CD8-positive, alpha-beta memory T cell (primary cell): ENCODE data around the gene PATJ. TPM values are rescaled to one million over a fixed set of nuclear protein-coding genes. Genes with fewer than 3 reads are reported as not detected.

Experiments used
- CTCF ChIA-PET: fragments of 350-600 bp; sonication (Branson Sonifier 250); formaldehyde crosslinking; loops from one replicate; lab custom pipeline; 2021; ENCODE audit warnings: antibody characterized with exemption; lab: Charles Lee
- POLR2A ChIA-PET: fragments of 350-600 bp; sonication (Branson Sonifier 250); formaldehyde crosslinking; loops from one replicate; lab custom pipeline; 2021; ENCODE audit warnings: antibody characterized with exemption; lab: Charles Lee
- DNase-seq, 5 donors: peaks; one replicate each; pipeline versions ENCODE4 v3.0.0 to v3.0.0-alpha.2; 2020 to 2022; ENCODE audit warnings: mixed read lengths in 1 of 5
- H3K27ac ChIP-seq: one replicate; pipeline ENCODE4 v1.7.0; 2013; ENCODE audit warnings: low read depth, mild to moderate bottlenecking, low read length, moderate library complexity
- H3K27me3 ChIP-seq: 2 replicates; pipeline ENCODE4 v1.7.0; 2013; ENCODE audit warnings: low read length, mild to moderate bottlenecking; ENCODE audit not compliant: insufficient read depth, poor library complexity, severe bottlenecking
- H3K36me3 ChIP-seq: 2 replicates; pipeline ENCODE4 v1.7.0; 2013; ENCODE audit warnings: mild to moderate bottlenecking, low read length, moderate library complexity; ENCODE audit not compliant: insufficient read depth
- H3K4me1 ChIP-seq: 2 replicates; pipeline ENCODE4 v1.7.0; 2013; ENCODE audit warnings: mild to moderate bottlenecking, low read length, moderate library complexity; ENCODE audit not compliant: insufficient read depth
- H3K4me3 ChIP-seq: 2 replicates; pipeline ENCODE4 v1.7.0; 2013; ENCODE audit warnings: mild to moderate bottlenecking, low read length
- H3K9me3 ChIP-seq: 2 replicates; pipeline ENCODE4 v1.7.0; 2013; ENCODE audit warnings: mild to moderate bottlenecking, low read length
- H3K27ac Mint-ChIP-seq, 8 donors: one replicate each; pipeline ENCODE4 v1.8.0; 2020 to 2021; ENCODE audit warnings: mixed read lengths in 8 of 8, mild to moderate bottlenecking in 6 of 8, inconsistent platforms in 3 of 8, moderate library complexity in 3 of 8
- H3K27me3 Mint-ChIP-seq, 2 donors: one replicate each; pipeline ENCODE4 v1.8.0; 2020 to 2021; ENCODE audit warnings: mixed read lengths in 2 of 2, mild to moderate bottlenecking in 1 of 2, moderate library complexity in 1 of 2
- H3K36me3 Mint-ChIP-seq, 3 donors: one replicate each; pipeline ENCODE4 v1.8.0; 2020 to 2021; ENCODE audit warnings: mixed read lengths in 3 of 3, inconsistent platforms in 1 of 3, mild to moderate bottlenecking in 1 of 3
- H3K4me1 Mint-ChIP-seq, 3 donors: one replicate each; pipeline ENCODE4 v1.8.0; 2020 to 2021; ENCODE audit warnings: mixed read lengths in 3 of 3, inconsistent platforms in 1 of 3, mild to moderate bottlenecking in 1 of 3
- H3K4me3 Mint-ChIP-seq, 7 donors: one replicate each; pipeline ENCODE4 v1.8.0; 2020 to 2021; ENCODE audit warnings: mixed read lengths in 7 of 7, mild to moderate bottlenecking in 6 of 7, moderate library complexity in 4 of 7, inconsistent platforms in 2 of 7
- H3K9me3 Mint-ChIP-seq, 5 donors: one replicate each; pipeline ENCODE4 v1.8.0; 2020 to 2022; ENCODE audit warnings: mixed read lengths in 5 of 5, mild to moderate bottlenecking in 3 of 5, moderate library complexity in 2 of 5, inconsistent platforms in 1 of 5
- polyA plus RNA-seq: library from polyadenylated mRNA; unstranded; fragments of 300-500 nt; fragmentation: Illumina TruSeq; gene quantifications from one replicate; pipeline ENCODE4 v1.2.3, GENCODE V29; 2021
- total RNA-seq, 2 experiments: library from RNA; stranded (reverse); gene quantifications; one replicate each; pipeline ENCODE4 v1.2.3, GENCODE V29; 2021

Gene PATJ
- total and polyA plus RNA-seq, 3 experiments from 2014 or later, result 9.8 to 24.4 (median 10.3) TPM

DNA sequence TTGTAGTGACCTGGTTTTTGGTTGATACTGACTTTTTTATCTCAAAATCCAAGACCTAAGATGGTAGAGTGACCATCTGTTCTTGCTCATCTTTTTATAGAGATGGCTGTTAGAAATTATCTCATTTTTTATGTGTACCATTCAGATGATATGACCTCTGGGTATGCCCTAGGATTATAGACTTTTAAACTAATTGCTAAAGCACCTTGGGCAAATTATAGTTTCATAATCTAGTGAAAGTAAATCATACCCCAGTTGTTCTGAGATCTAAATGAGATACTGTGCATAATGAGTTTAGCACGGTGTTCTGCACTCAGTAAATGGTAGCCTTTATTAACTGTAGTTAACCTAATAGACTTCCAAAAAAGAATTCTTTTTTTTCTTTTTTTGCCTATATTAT is 269.8 kb downstream of the PATJ start:
- H3K4me3 Mint-ChIP-seq, result no peak overlapping the region
- H3K4me1 Mint-ChIP-seq, result no peaks in the 10 kb centered on the region
- ChIA-PET CTCF (no interaction called here), POLR2A (interaction anchor here (0.6 kb wide), 1 partner anchor 121 kb away, joined by 3 read pairs; no protein-coding TSS in a partner anchor)
- H3K27ac Mint-ChIP-seq, result no peak overlapping the region
- no peaks in the 10 kb centered on the region for H3K9me3 Mint-ChIP-seq
- H3K36me3 Mint-ChIP-seq, result peaks cover 15 to 33% (median 22%) of the 10 kb centered on the region in 3 donors
- Histone ChIP-seq H3K27ac (no peak overlapping the region), H3K9me3 (no peaks in the 10 kb centered on the region), H3K36me3 (no peaks in the 10 kb centered on the region), H3K4me1 (no peaks in the 10 kb centered on the region), H3K4me3 (no peak overlapping the region), H3K27me3 (no peaks in the 10 kb centered on the region)
- no peaks in the 10 kb centered on the region for H3K27me3 Mint-ChIP-seq
- DNase-seq, result no peak

- POLR2A ChIA-PET, result no interaction called here
- no peaks in the 10 kb centered on the region for H3K9me3 ChIP-seq
- H3K9me3 Mint-ChIP-seq, result no peaks in the 10 kb centered on the region
- H3K27me3 ChIP-seq, result no peaks in the 10 kb centered on the region
- no peak overlapping the region for H3K27ac Mint-ChIP-seq
- DNase-seq, result no peak
- no peak overlapping the region for H3K4me3 ChIP-seq
- H3K4me1 ChIP-seq, result no peaks in the 10 kb centered on the region
- H3K4me1 Mint-ChIP-seq, result no peaks in the 10 kb centered on the region
- H3K4me3 Mint-ChIP-seq, result no peak overlapping the region
- CTCF ChIA-PET, result no interaction called here
- peaks cover 16 to 30% (median 17%) of the 10 kb centered on the region in 3 donors for H3K36me3 Mint-ChIP-seq
- no peaks in the 10 kb centered on the region for H3K36me3 ChIP-seq
- no peak overlapping the region for H3K27ac ChIP-seq
- H3K27me3 Mint-ChIP-seq, result no peaks in the 10 kb centered on the region
Measured at GRCh38 chr1:62012836-62013235, 270.6 kb downstream of the PATJ start.

DNA sequence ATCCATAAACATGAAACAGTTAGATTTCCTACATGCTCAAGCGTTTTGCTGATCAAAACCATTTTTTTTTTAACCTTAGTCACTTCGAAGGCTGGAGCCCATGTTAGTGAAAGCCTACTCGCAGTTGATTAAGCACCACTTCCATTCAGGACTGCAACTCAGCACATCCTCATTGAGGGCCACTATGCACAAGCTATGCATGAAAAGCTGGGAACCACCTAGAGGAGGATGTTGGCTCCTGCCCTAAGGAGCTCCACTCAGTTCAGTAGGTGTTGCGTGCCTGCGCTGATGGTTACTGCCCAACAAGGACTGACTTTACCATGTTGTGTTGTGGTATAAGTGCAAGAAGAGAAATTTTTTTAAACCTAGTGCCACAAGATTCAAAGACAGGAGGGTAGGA is 271.0 kb downstream of the PATJ start:
- no peak overlapping the region for H3K27ac Mint-ChIP-seq
- H3K4me1 Mint-ChIP-seq, result no peaks in the 10 kb centered on the region
- H3K27me3 ChIP-seq, result no peaks in the 10 kb centered on the region
- ChIA-PET POLR2A (no interaction called here), CTCF (no interaction called here)
- H3K4me3 Mint-ChIP-seq, result no peak overlapping the region
- no peaks in the 10 kb centered on the region for H3K9me3 Mint-ChIP-seq
- H3K4me3 ChIP-seq, result no peak overlapping the region
- H3K36me3 ChIP-seq, result no peaks in the 10 kb centered on the region
- no peaks in the 10 kb centered on the region for H3K27me3 Mint-ChIP-seq
- no peaks in the 10 kb centered on the region for H3K4me1 ChIP-seq
- H3K36me3 Mint-ChIP-seq, result peaks cover 18 to 33% (median 21%) of the 10 kb centered on the region in 3 donors
- DNase-seq, result no peak
- H3K27ac ChIP-seq, result no peak overlapping the region
- no peaks in the 10 kb centered on the region for H3K9me3 ChIP-seq

DNA sequence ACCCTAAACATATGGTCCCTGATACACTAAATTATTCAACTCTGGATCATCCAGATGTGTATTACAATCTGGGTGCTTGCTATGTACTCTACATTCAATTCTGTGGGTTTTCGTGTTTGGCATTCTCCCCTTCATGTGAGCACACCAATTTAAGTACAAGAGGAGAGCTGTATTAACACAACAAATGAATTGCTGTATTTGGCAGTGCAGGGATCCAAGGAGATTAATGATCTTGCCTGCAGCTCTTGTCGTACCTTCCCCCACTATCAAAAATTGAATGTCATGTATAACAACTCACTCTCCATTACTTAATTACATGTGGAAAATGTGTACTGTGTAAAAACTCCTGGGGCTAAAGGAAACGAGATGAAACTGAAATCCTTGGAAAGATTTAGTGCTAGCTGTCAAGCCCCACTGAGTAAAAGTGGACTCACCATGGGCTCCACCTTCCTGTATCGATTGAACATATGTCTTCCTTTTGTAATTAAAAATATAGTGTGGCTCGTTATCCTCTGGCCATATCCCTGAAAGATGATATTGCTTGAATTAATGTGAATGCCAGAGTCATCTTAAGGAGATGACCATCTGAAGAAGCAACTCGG is 280.2 kb downstream of the PATJ start:
- no peaks in the 10 kb centered on the region for H3K9me3 ChIP-seq
- H3K9me3 Mint-ChIP-seq, result no peaks in the 10 kb centered on the region
- no peaks in the 10 kb centered on the region for H3K4me1 ChIP-seq
- H3K27me3 ChIP-seq, result no peaks in the 10 kb centered on the region
- H3K36me3 ChIP-seq, result no peaks in the 10 kb centered on the region
- peaks cover 28 to 48% (median 30%) of the 10 kb centered on the region in 3 donors for H3K36me3 Mint-ChIP-seq
- no peaks in the 10 kb centered on the region for H3K27me3 Mint-ChIP-seq
- H3K4me3 Mint-ChIP-seq, result no peak overlapping the region
- DNase-seq, result no peak
- H3K27ac ChIP-seq, result no peak overlapping the region
- ChIA-PET POLR2A (no interaction called here), CTCF (no interaction called here)
- H3K4me3 ChIP-seq, result no peak overlapping the region
- no peak overlapping the region for H3K27ac Mint-ChIP-seq
- H3K4me1 Mint-ChIP-seq, result peaks cover 3 to 5% (median 3%) of the 10 kb centered on the region in 3 donors

DNA sequence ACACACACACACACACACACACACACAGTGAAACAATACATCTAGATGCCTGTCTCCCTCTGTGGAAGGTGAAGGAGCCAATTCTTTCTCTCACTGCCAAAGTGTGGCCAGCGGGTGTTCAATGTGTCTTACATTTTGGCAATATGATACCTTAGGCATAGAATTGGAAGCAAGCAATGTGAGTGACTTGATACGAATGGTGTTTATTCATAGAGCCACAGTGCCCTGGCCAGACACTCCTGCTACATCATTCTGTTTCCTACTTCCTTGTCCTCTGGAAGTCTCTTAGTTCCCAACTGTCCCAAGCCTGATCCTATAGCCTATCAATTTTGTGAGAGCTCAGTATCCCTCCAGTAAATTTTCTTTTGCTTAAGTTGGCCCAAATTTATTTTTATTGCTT is 282.4 kb downstream of the PATJ start:
- no peaks in the 10 kb centered on the region for H3K27me3 ChIP-seq
- Mint-ChIP-seq H3K9me3 (peaks cover 0 to 4% (median 0%) of the 10 kb centered on the region in 5 donors), H3K4me1 (peaks cover 3 to 5% (median 3%) of the 10 kb centered on the region in 3 donors), H3K27me3 (no peaks in the 10 kb centered on the region), H3K36me3 (peaks cover 19 to 49% (median 36%) of the 10 kb centered on the region in 3 donors), H3K4me3 (no peak overlapping the region), H3K27ac (peak overlapping the region in 1 of 8 donors; percentile 27)
- no peak for DNase-seq
- ChIA-PET CTCF (no interaction called here), POLR2A (no interaction called here)
- H3K36me3 ChIP-seq, result no peaks in the 10 kb centered on the region
- H3K27ac ChIP-seq, result no peak overlapping the region
- no peaks in the 10 kb centered on the region for H3K9me3 ChIP-seq
- H3K4me1 ChIP-seq, result no peaks in the 10 kb centered on the region
- H3K4me3 ChIP-seq, result no peak overlapping the region

GRCh38 chr1:62025154-62025553 is 282.9 kb downstream of the PATJ start:
- no peak for DNase-seq
- H3K4me1 ChIP-seq, result no peaks in the 10 kb centered on the region
- no peak overlapping the region for H3K4me3 ChIP-seq
- no peaks in the 10 kb centered on the region for H3K36me3 ChIP-seq
- ChIA-PET CTCF (no interaction called here), POLR2A (no interaction called here)
- no peak overlapping the region for H3K4me3 Mint-ChIP-seq
- H3K27me3 ChIP-seq, result no peaks in the 10 kb centered on the region
- no peaks in the 10 kb centered on the region for H3K9me3 ChIP-seq
- H3K27ac Mint-ChIP-seq, result peak overlapping the region in 2 of 8 donors; percentile 25 to 38
- no peak overlapping the region for H3K27ac ChIP-seq
- H3K9me3 Mint-ChIP-seq, result peaks cover 0 to 4% (median 0%) of the 10 kb centered on the region in 5 donors
- peaks cover 18 to 46% (median 36%) of the 10 kb centered on the region in 3 donors for H3K36me3 Mint-ChIP-seq
- no peaks in the 10 kb centered on the region for H3K27me3 Mint-ChIP-seq
- H3K4me1 Mint-ChIP-seq, result peaks cover 3 to 5% (median 3%) of the 10 kb centered on the region in 3 donors

- Histone ChIP-seq H3K4me3 (no peak overlapping the region), H3K27me3 (no peaks in the 10 kb centered on the region), H3K9me3 (no peaks in the 10 kb centered on the region), H3K27ac (no peak overlapping the region), H3K36me3 (no peaks in the 10 kb centered on the region), H3K4me1 (no peaks in the 10 kb centered on the region)
- H3K36me3 Mint-ChIP-seq, result peaks cover 18 to 40% (median 36%) of the 10 kb centered on the region in 3 donors
- peak overlapping the region in 1 of 8 donors; percentile 37 for H3K27ac Mint-ChIP-seq
- H3K9me3 Mint-ChIP-seq, result peaks cover 0 to 4% (median 0%) of the 10 kb centered on the region in 5 donors
- ChIA-PET CTCF (no interaction called here), POLR2A (no interaction called here)
- no peak overlapping the region for H3K4me3 Mint-ChIP-seq
- DNase-seq, result no peak
- H3K27me3 Mint-ChIP-seq, result no peaks in the 10 kb centered on the region
- H3K4me1 Mint-ChIP-seq, result peaks cover 3 to 5% (median 3%) of the 10 kb centered on the region in 3 donors
Measured at GRCh38 chr1:62025892-62026291, 283.6 kb downstream of the PATJ start.

DNA sequence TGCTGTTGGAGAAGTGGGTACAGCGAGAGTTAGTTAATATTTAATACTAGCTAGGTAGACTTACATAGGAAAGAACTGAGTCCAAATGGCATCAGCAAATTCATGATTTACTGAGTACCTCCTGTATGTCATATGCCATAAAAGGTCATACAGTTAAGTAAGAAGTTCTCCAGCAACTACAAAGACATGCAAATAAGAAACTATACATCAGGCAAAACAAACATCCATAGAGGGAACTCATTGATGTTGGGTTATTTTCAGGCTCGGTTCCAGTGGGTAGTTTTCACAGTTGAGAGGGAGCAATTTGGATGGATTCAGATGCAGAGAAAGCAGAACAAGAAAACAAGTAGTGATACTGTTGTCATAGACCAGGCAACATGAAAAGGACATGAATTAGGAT is 287.4 kb downstream of the PATJ start:
- H3K4me1 Mint-ChIP-seq, result peaks cover 0 to 2% (median 0%) of the 10 kb centered on the region in 3 donors
- Histone ChIP-seq H3K4me3 (no peak overlapping the region), H3K4me1 (no peaks in the 10 kb centered on the region), H3K36me3 (no peaks in the 10 kb centered on the region), H3K9me3 (no peaks in the 10 kb centered on the region), H3K27ac (no peak overlapping the region), H3K27me3 (no peaks in the 10 kb centered on the region)
- ChIA-PET POLR2A (no interaction called here), CTCF (no interaction called here)
- H3K27ac Mint-ChIP-seq, result no peak overlapping the region
- DNase-seq, result no peak
- H3K36me3 Mint-ChIP-seq, result peaks cover 17 to 43% (median 36%) of the 10 kb centered on the region in 3 donors
- H3K4me3 Mint-ChIP-seq, result no peak overlapping the region
- H3K27me3 Mint-ChIP-seq, result no peaks in the 10 kb centered on the region
- H3K9me3 Mint-ChIP-seq, result peaks cover 0 to 4% (median 0%) of the 10 kb centered on the region in 5 donors
